Measurements from ENCODE around the gene PDK1. TPM values are rescaled to one million over a fixed set of nuclear protein-coding genes. Genes with fewer than 3 reads are reported as not detected.
"Not testable (repeated sequence)": the region's sequence is repeated elsewhere in the genome, so short reads cannot be mapped to it uniquely, and the experiment has no call there.

The PDK1 gene
- polyA plus RNA-seq (2013, experiment 1 of 2; ENCODE audit: insufficient read length) = 43.1 TPM
- polyA plus RNA-seq (2013, experiment 2 of 2; ENCODE audit: insufficient read length) = 40.8 TPM

GRCh38 chr2:172555522-172556283 is at the start of gene PDK1:
PDK1 (plus strand) TSS chr2:172556090; CDS start chr2:172556151, 61 bp downstream.
- DNase-seq = peak; percentile 93

- DNase-seq = no peak
These were observed 48.7 kb upstream of the PDK1 start for GRCh38 chr2:172507199-172507598.

GRCh38 chr2:172510088-172510487 is 45.8 kb upstream of the PDK1 start:
- no peak for DNase-seq

DNA sequence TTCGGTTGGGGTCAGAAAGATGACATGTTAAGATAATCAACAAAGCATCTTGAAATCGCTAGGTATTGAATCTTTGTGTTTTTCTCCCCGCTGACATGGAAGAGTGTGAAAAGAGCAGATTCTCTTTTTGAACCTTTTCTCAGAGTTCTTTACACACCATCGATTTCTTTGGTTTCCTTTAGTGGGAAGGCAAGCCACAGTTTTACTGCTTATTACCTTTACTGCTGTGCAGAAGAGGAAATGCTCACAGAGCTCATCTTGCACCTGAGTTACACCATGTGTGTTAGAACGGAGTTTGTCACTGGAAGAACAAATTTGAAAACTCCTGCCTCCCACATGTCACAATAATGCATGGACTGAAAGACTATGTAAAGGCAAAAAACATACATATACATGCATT is 45.3 kb upstream of the PDK1 start:
- no peak for DNase-seq

DNA sequence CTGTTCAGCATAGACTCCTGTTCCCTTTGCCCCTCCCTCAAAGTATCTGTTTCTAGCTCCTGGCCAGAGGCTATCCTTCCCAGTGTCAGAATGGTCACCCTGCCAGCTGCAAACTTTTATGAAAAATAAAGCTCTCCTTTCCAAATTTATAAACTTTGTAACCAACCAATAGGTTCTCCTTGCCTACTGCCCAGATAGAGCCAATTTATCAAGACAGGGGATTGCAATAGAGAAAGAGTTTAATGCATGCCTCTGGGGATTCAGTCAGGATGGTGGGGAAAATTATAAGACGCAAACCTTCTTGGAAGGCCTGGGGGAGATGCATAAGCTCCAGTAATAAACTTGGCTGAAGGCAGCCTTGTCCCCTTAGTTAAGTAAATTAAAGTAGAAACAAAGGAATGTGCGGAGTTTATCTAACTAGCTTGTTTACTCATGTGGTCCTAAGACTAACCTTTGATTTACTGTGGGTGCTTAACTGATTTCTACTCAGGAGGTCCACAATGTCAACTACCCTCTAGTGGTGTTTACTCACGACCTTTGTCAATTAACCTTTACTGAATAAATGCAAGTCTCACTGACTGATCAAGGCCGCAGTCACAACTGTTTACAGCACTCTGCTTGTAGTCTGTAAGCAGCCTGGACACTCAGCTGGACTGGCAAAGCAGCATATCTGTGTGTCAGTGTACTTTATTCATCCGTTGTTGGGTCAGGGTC is 42.9 kb upstream of the PDK1 start:
- DNase-seq = no peak

GRCh38 chr2:172513524-172513900 is 42.4 kb upstream of the PDK1 start:
- DNase-seq = no peak

- DNase-seq = no peak
These were observed 41.8 kb upstream of the PDK1 start for GRCh38 chr2:172513935-172514586.

DNA sequence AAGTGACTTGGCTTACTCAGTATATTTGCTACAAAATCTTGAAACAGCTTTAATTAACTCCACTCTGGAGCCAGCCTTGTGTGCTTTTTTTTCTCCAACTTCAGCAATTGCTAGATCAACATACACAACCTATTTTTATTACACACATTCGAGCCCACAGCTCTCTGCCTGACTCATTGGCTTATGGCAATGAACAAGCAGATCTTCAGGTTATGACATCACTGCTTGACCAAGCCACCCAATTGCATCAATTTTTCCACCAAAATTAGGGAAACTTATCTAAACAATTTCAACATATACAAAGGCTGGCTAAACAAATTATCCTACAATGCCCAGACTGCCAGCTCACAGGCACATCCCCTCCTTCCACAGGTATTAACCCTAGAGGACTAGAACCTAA is 39.6 kb upstream of the PDK1 start:
- peak; percentile 56 for DNase-seq

- DNase-seq = no peak
These were observed 36.9 kb upstream of the PDK1 start for GRCh38 chr2:172518995-172519394.

- DNase-seq = no peak
These were observed 30.3 kb upstream of the PDK1 start for GRCh38 chr2:172525601-172526000.

DNA sequence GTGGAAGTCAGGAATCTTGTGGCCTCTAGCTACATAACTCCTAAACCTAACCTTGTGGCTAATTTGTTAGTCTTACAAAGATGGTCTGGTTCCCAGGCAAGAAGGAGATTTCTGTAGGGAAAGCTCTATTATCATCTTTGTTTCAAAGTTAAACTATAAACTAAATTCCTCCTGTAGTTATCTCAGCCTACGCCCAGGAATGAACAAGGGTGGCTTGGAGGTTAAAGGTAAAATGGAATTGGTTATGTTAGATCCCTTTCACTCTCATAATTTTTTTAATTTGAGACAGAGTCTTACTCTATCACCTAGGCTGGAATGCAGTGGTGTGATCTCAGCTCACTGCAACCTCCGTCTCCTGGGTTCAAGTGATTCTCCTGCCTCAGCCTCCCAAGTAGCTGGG is 24.6 kb upstream of the PDK1 start:
- no peak for DNase-seq

DNA sequence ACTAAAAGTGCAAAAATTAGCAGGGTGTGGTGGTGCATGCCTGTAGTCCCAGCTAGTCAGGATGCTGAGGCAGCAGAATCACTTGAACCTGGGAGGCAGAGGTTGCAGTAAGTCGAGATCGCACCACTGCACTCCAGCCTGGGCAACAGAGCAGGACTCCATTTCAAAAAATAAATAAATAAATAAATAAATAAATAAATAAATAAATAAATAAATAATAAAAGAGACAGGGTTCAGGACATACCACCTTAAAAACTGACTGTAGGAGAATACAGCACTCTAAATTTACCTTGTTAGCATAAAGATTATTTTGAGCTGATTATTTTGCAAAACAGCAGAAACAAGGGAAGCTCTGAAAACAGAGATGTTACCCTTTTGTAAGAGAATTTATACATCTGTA is 23.4 kb upstream of the PDK1 start:
- DNase-seq = not testable (repeated sequence)

- no peak for DNase-seq
These were observed 22.2 kb upstream of the PDK1 start for GRCh38 chr2:172533687-172534086.

DNA sequence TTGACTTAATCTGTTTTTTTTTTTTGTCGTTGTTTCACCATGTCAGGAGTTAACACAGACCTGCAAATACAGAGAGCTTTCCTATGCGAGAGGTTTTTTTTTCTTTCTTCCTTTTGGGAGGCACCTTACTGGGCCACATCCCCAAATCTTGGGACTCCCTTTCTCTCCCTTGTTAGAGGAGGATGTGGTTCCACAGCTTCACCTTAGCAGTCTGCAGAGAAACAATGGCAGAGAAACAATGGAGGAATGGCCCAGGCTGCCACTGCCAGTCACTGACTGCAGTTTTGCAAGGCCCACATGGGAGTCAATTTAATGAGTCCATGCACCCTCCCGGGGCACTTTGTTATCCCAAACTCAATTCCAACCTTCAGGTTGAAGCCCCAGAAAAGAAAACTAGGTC is 20.8 kb upstream of the PDK1 start:
- DNase-seq = no peak

DNA sequence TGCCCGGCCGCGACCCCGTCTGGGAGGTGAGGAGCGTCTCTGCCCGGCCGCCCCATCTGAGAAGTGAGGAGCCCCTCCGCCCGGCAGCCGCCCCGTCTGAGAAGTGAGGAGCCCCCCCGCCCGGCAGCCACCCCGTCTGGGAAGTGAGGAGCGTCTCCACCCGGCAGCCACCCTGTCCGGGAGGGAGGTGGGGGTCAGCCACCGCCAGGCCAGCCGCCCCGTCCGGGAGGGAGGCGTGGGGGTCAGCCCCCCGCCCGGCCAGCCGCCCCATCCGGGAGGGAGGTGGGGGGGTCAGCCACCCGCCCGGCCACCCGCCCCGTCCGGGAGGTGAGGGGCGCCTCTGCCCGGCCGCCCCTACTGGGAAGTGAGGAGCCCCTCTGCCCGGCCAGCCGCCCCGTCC is 18.0 kb upstream of the PDK1 start:
- DNase-seq = not testable (repeated sequence)

- no peak for DNase-seq
These were observed 16.1 kb upstream of the PDK1 start for GRCh38 chr2:172539767-172540166.

DNA sequence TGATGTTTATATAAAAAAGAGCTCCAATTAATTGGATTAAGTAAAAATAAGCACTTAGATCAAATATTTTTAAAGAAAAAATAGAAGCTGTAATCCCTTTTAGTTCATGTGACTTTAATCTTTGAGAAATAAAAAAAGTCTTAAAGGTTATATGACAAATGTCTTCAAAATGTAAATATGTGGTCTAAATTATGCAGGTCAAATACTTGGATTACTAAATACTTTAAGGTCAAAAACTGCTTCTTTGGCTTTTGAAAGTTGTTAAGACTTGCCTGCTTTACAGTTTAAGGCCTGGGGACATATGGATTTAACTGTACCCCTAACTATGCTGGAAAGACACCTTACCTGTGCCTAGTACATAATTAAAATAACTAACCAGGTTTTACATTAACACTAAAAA is 15.5 kb upstream of the PDK1 start:
- no peak for DNase-seq

- no peak for DNase-seq
These were observed 10.3 kb upstream of the PDK1 start for GRCh38 chr2:172545408-172546075.

DNA sequence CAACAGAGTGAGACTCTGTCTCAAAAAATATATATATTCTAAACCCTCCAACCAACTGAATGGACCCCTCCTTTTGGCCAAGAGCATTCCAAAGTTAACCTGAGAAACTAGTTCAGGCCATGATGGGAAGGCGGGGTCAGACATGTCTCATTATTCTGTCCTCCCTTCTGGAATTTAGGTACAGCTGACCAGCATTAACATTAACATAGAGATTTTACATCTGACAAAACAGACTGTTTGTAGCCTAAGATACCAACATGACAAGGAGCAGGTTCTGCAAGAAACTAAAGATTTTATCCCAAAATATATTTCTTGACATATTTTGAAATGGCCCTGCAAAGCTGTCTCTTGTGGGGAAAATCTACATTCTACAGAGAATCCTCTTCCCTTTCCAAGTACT is 6.8 kb upstream of the PDK1 start:
- no peak for DNase-seq

- DNase-seq = not testable (repeated sequence)
These were observed 6.1 kb upstream of the PDK1 start for GRCh38 chr2:172549802-172550201.

GRCh38 chr2:172550419-172550818 is 5.5 kb upstream of the PDK1 start:
- DNase-seq = no peak

DNA sequence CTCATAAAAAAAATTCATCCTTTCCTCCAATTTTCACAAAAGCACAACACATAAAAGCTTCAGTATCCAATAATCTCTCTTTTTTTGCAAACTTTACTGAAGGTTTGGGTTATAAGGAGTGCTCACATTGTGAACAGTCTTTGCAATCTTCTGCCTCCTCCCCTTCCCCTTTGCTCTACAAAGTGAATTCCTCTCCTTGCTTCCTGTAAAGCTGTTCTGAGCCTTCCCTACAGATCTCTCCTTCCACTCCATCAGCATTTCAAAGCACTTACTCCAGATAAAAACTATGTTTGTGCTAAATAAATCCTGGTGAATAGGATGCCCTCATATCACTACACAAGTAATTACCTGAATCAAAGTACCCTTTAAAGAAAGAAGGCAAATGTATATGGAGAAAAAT is 4.6 kb upstream of the PDK1 start:
- no peak for DNase-seq

Measured in fibroblast of skin of back (primary cell).